ENCODE results near the gene EGR4.

The EGR4 gene

DNA sequence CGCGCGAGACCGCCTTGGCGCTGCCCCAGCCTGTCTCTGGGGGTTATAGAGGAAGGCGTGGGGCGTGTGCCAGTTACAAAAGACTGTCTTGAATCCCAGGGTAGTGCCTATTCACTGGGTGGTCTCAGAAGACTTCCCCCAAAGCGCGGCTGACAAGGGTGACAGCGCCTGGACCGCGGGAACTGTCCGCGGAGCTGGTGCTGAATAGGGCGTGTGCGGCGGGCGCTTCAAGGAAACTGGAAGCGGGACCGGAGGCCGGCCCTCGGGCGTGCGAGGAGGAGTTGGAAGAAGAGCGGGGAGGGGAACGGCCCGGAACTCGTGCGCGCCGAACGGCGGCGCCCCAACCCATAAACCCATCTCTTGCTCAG, 2.3 kb downstream of the EGR4 start:
- no peak for DNase-seq (ENCODE audit: low read depth)
- no peak overlapping the region for H3K4me3 ChIP-seq (ENCODE audit: low read length)

DNA sequence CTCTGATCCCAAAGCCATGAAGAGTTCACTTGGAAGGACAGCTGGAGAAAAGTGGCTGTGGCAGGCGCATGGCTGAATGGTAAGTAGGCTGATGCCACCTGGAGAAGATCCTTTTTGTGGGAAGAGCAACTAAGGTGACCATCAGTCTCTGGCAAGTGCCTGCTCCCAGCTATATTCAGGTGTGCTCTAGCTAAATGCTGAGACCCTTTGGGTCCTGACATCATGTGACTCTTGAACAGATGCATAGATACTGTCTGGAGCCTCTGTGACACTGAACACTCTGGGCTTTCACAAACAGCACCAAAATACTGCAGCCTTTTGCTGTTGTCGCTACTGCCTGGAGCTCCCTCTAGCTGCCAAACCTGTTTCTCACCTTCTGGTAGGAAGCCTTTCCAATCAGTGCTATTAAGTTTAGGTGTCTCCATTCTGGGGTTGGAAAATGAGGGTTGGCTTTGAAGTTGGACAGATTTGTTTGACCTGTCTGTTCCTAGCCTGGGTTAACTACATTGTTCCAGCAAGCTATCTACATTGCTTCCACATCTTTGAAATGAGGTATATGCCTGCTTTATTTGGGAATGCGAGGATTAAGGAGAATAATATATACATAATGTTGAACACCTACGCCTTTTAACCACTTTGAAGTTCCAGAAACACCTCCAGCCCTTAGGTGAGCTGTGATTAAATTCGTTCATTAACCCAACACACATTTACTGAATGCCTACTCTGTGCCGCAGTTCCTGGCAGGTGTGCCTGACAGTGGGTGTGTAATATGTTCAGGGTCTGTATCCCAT, 3.1 kb downstream of the EGR4 start:
- no peak overlapping the region for H3K4me3 ChIP-seq (ENCODE audit: low read length)
- TF ChIP-seq, protein P1, sequence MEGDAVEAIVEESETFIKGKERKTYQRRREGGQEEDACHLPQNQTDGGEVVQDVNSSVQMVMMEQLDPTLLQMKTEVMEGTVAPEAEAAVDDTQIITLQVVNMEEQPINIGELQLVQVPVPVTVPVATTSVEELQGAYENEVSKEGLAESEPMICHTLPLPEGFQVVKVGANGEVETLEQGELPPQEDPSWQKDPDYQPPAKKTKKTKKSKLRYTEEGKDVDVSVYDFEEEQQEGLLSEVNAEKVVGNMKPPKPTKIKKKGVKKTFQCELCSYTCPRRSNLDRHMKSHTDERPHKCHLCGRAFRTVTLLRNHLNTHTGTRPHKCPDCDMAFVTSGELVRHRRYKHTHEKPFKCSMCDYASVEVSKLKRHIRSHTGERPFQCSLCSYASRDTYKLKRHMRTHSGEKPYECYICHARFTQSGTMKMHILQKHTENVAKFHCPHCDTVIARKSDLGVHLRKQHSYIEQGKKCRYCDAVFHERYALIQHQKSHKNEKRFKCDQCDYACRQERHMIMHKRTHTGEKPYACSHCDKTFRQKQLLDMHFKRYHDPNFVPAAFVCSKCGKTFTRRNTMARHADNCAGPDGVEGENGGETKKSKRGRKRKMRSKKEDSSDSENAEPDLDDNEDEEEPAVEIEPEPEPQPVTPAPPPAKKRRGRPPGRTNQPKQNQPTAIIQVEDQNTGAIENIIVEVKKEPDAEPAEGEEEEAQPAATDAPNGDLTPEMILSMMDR (conservative IDR thresholded peaks at IDR 0.05; ENCODE audit: low read depth, low read length): peak; percentile 93
- DNase-seq (ENCODE audit: low read depth): no peak

More for the DNA sequence above, 2.3 kb downstream of the EGR4 start:
- TF ChIP-seq, protein P1 (conservative IDR thresholded peaks at IDR 0.05; ENCODE audit: low read depth, low read length): no peak

DNA sequence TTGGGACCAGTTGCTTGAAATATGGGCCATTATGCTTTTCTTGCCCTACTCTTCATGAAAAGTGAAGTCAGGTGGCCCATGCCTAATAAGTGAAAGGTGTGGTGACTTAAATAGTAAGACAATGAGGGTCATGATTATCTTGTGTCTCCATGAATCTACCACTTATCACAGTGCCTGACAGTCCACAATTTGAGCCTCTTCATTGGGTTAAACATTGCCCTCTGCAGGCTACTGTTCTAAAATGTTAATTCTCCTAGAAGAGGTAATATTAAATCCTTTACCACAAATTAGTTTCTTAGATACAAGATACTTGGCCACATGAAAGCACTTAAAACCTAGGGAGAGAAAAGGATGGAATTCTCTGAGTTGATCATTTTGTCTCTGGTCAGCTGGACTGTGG, 4.0 kb downstream of the EGR4 start:
- no peak overlapping the region for H3K4me3 ChIP-seq (ENCODE audit: low read length)
- TF ChIP-seq, protein P1 (conservative IDR thresholded peaks at IDR 0.05; ENCODE audit: low read depth, low read length): no peak
- no peak for DNase-seq (ENCODE audit: low read depth)

DNA sequence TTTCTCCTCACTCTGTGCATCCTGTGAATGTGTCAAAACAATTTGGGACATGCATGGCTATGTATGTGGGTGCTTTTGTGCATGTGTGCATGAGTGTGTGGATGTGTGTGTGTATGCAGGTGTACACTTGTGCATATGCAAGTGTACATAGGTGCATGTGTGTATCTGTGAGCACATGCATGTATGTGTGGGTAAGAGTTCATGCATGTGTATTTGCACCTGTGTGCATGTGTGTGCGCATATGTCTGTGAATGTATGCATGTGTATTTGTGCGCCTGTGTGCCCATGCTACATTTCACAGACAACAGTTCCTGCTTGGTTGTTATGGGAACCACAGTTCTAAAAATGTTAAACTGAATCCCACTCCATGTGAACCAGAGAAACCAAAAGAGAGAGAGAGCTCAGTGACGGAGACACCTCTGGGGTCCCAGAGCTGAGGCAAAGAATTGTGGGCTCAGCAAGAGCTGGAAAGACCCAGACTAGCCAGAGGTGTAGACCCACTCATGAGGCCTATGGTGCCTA, 7.2 kb downstream of the EGR4 start:
- TF ChIP-seq, protein P1 (conservative IDR thresholded peaks at IDR 0.05; ENCODE audit: low read depth, low read length): no peak
- DNase-seq (ENCODE audit: low read depth): no peak
- no peak overlapping the region for H3K4me3 ChIP-seq (ENCODE audit: low read length)

DNA sequence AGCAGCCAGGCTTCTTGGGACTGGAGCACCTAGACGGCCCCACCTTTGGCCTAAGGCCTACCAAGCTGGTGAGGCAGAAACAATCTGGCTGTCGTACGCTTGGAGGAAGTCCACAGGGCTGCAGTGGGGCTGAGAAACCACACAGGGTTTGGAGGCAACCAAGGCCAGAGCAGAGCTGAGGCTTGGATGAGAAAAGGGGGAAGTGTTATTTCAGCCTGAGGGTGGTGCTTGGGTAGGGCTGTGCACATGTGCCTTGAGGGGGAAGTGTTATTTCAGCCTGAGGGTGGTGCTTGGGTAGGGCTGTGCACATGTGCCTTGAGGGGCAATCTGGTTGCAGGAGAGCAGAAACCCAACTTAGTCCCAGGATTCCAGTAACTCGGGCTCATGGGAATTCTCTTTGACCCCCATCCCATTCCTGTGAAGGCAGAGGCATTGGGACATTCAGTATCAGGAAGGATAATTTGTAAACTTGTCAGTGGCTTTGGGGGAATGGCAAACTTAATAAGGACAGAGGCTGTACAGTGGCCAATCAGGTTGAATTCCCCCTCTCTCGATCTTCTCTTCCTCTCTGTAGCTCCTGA, 8.1 kb downstream of the EGR4 start:
- H3K4me3 ChIP-seq (ENCODE audit: low read length): no peak overlapping the region
- TF ChIP-seq, protein P1 (conservative IDR thresholded peaks at IDR 0.05; ENCODE audit: low read depth, low read length): no peak
- DNase-seq (ENCODE audit: low read depth): no peak

DNA sequence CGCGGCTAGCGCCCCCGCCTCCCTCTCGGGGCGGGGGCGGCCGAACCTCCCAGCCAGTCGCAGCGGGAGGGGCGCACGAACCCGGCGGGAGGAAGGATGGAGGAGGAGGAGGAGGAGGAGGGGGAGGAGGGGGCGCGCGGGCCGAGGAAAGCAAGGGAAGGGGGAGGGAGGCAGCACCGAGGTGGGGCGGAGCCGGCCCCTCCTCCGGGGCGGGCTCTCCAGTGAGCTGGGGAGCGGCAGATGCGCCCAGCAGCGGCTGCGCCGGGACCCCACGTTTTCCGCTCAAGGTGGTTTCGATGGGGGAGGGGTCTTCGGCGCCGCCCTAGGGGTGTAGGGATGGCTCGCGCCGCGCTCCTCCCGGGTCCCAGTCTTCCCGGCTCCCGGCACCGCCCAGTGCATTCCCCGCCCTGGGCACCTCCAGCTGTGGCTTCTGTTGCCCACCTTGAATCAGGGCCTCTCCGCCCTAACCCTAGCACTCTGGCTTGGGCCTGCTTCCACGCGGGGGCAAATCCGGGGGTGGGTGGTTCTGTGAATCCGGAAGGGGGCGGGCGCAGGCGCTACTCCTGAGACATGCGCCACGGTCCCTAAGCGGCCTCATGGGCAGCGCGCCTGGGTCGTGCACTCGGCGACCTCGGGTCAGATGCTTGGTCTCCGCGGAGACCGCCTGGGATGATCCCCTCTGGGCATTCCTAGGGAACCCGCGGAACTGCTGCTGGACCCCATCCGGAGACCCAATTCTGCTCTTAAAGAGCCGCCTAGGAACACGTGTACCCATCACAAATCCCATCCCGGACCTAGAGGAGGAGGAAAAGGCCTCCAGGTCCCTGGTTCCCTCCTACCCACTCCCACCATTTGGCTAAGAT, 8.8 kb downstream of the EGR4 start, which contains the start of gene FBXO41:
FBXO41 (minus strand) TSS at position 183 of the 863 bp plus-strand sequence. CDS start 14,848 bp downstream, outside the sequence.
- TF ChIP-seq, protein P1 (conservative IDR thresholded peaks at IDR 0.05; ENCODE audit: low read depth, low read length): no peak
- DNase-seq (ENCODE audit: low read depth): no peak
- H3K4me3 ChIP-seq (ENCODE audit: low read length): peak within 1 kb of the TSS; percentile 60
